Hippocampal formation (tissue), 2 donors: ENCODE data around the gene C1orf174.

Experiments used
- DNase-seq, 2 donors: peaks; one replicate each; lab custom pipeline; 2025; lab: John Stamatoyannopoulos, UW

The C1orf174 gene

GRCh38 chr1:3910049-3910731 is 10.1 kb upstream of the C1orf174 start:
- DNase-seq = no peak

GRCh38 chr1:3909615-3910014 is 9.5 kb upstream of the C1orf174 start:
- no peak for DNase-seq

GRCh38 chr1:3908886-3909517 is 8.9 kb upstream of the C1orf174 start:
- DNase-seq = no peak

- DNase-seq = no peak
Measured at GRCh38 chr1:3907621-3908165, 7.6 kb upstream of the C1orf174 start.

GRCh38 chr1:3907031-3907534 is 7.0 kb upstream of the C1orf174 start:
- no peak for DNase-seq

- no peak for DNase-seq
Measured at GRCh38 chr1:3906672-3907020, 6.6 kb upstream of the C1orf174 start.

GRCh38 chr1:3905953-3906671 is 6.0 kb upstream of the C1orf174 start:
- no peak for DNase-seq

GRCh38 chr1:3905266-3905952 is 5.3 kb upstream of the C1orf174 start:
- DNase-seq = no peak

- DNase-seq = no peak
Measured at GRCh38 chr1:3904843-3905185, 4.7 kb upstream of the C1orf174 start.

- DNase-seq = no peak
Measured at GRCh38 chr1:3904006-3904842, 4.2 kb upstream of the C1orf174 start.

- no peak for DNase-seq
Measured at GRCh38 chr1:3903141-3904005, 3.3 kb upstream of the C1orf174 start.

- no peak for DNase-seq
Measured at GRCh38 chr1:3902571-3903091, 2.6 kb upstream of the C1orf174 start.

GRCh38 chr1:3902111-3902511 is 2.0 kb upstream of the C1orf174 start:
- no peak for DNase-seq

- peak; percentile 92 to 96 for DNase-seq
Measured at GRCh38 chr1:3900969-3901529, 977 bp upstream of the C1orf174 start.

- DNase-seq = no peak
Measured at GRCh38 chr1:3899754-3900149, 320 bp downstream of the C1orf174 start.

- DNase-seq = no peak
Measured at GRCh38 chr1:3898994-3899753, 898 bp downstream of the C1orf174 start.

GRCh38 chr1:3898475-3898735 is 1.7 kb downstream of the C1orf174 start:
- DNase-seq = no peak

GRCh38 chr1:3896396-3897000 is 3.6 kb downstream of the C1orf174 start:
- DNase-seq = no peak

- DNase-seq = no peak
Measured at GRCh38 chr1:3895951-3896325, 4.1 kb downstream of the C1orf174 start.
